Suprapubic skin (tissue), 4 donors: Measurements from ENCODE around the gene EHMT2. TPM values are rescaled to one million over a fixed set of nuclear protein-coding genes. Genes with fewer than 3 reads are reported as not detected.

Source experiments
- DNase-seq, 2 donors: peaks; one replicate each; pipeline ENCODE4 v3.0.0-alpha.2; 2019; ENCODE audit warnings: low spot score in 2 of 2
- H3K27ac ChIP-seq: fragments of 200-600 bp; sonication (generic); one replicate; pipeline ENCODE4 v1.5.1; 2019
- H3K27me3 ChIP-seq: fragments of 200-600 bp; sonication (generic); one replicate; pipeline ENCODE4 v1.5.1; 2019
- H3K36me3 ChIP-seq: fragments of 200-600 bp; sonication (generic); one replicate; pipeline ENCODE4 v1.5.1; 2019
- H3K4me1 ChIP-seq: fragments of 200-600 bp; sonication (generic); one replicate; pipeline ENCODE4 v1.5.1; 2019
- H3K4me3 ChIP-seq: fragments of 200-600 bp; sonication (generic); one replicate; pipeline ENCODE4 v1.5.1; 2019; ENCODE audit warnings: mild to moderate bottlenecking
- H3K9me3 ChIP-seq: fragments of 200-600 bp; sonication (generic); one replicate; pipeline ENCODE4 v1.5.1; 2019
- CTCF ChIP-seq, 2 donors: fragments of 200-600 bp in 1 of 2; fragments of 450-650 bp in 1 of 2; sonication (generic) in 1 of 2; IDR thresholded peaks; one replicate each; pipeline ENCODE4 v1.5.1; 2016 to 2019; ENCODE audit warnings: antibody characterized with exemption in 2 of 2, mild to moderate bottlenecking in 1 of 2, moderate library complexity in 1 of 2
- EP300 ChIP-seq: sonication (generic); formaldehyde crosslinking; IDR thresholded peaks from one replicate; pipeline ENCODE4 v1.6.1; 2017; ENCODE audit warnings: antibody characterized with exemption
- POLR2A ChIP-seq, 2 donors: fragments of 450-650 bp; IDR thresholded peaks; one replicate each; pipeline ENCODE4 v1.6.1; 2017; ENCODE audit warnings: antibody characterized with exemption in 2 of 2, mild to moderate bottlenecking in 2 of 2, moderate library complexity in 2 of 2
- POLR2AphosphoS5 ChIP-seq, 3 donors: sonication (generic); formaldehyde crosslinking; IDR thresholded peaks; one replicate each; pipeline ENCODE4 v1.6.1; 2017; ENCODE audit warnings: antibody characterized with exemption in 3 of 3
- WGBS: methylation state at CpG from one replicate; pipeline ENCODE4 v1.1.5; 2018; 5-methylcytosine and 5-hydroxymethylcytosine counted together
- total RNA-seq, 4 donors: library from RNA; depleted of rRNA; stranded (reverse); fragments of >200 nt; gene quantifications; one replicate each; pipeline ENCODE4 v1.1.0, GENCODE V29; 2016

Gene EHMT2
- total RNA-seq, 4 donors from 2014 or later, result 38.7 to 48.9 (median 42.9) TPM

- Histone ChIP-seq H3K36me3 (peaks cover 18% of the 10 kb centered on the region), H3K27ac (no peak overlapping the region), H3K4me3 (no peak overlapping the region), H3K4me1 (no peaks in the 10 kb centered on the region), H3K27me3 (no peaks in the 10 kb centered on the region), H3K9me3 (no peaks in the 10 kb centered on the region)
- TF ChIP-seq POLR2AphosphoS5 (IDR thresholded peaks at IDR 0.05) (no peak), EP300 (no peak), POLR2A (IDR thresholded peaks at IDR 0.05) (no peak), CTCF (IDR thresholded peaks at IDR 0.05) (no peak)
- 90% methylated on average over 7 of the region's 7 CpGs for WGBS
- no peak for DNase-seq
Observed at GRCh38 chr6:31876357-31876756, 21.1 kb downstream of the EHMT2 start.

- Histone ChIP-seq H3K9me3 (no peaks in the 10 kb centered on the region), H3K27ac (no peak overlapping the region), H3K27me3 (no peaks in the 10 kb centered on the region), H3K36me3 (peaks cover 13% of the 10 kb centered on the region), H3K4me1 (no peaks in the 10 kb centered on the region), H3K4me3 (no peak overlapping the region)
- 58% methylated on average over 5 of the region's 5 CpGs for WGBS
- DNase-seq, result no peak
- no peak for TF ChIP-seq EP300
Observed at GRCh38 chr6:31875877-31876276, 21.6 kb downstream of the EHMT2 start.

GRCh38 chr6:31874836-31875572, 22.5 kb downstream of the EHMT2 start:
- H3K9me3 ChIP-seq, result no peaks in the 10 kb centered on the region
- no peaks in the 10 kb centered on the region for H3K27me3 ChIP-seq
- TF ChIP-seq EP300 (no peak), POLR2AphosphoS5 (IDR thresholded peaks at IDR 0.05) (no peak), POLR2A (IDR thresholded peaks at IDR 0.05) (no peak), CTCF (IDR thresholded peaks at IDR 0.05) (no peak)
- no peaks in the 10 kb centered on the region for H3K4me1 ChIP-seq
- H3K27ac ChIP-seq, result no peak overlapping the region
- 71% methylated on average over 3 of the region's 5 CpGs for WGBS
- peaks cover 4% of the 10 kb centered on the region for H3K36me3 ChIP-seq
- DNase-seq, result no peak
- H3K4me3 ChIP-seq, result no peak overlapping the region

- Histone ChIP-seq H3K27ac (no peak overlapping the region), H3K9me3 (no peaks in the 10 kb centered on the region), H3K36me3 (no peaks in the 10 kb centered on the region), H3K4me1 (no peaks in the 10 kb centered on the region), H3K4me3 (no peak overlapping the region), H3K27me3 (no peaks in the 10 kb centered on the region)
- no peak for TF ChIP-seq POLR2AphosphoS5 (IDR thresholded peaks at IDR 0.05)
- no peak for TF ChIP-seq CTCF (IDR thresholded peaks at IDR 0.05)
- no peak for TF ChIP-seq EP300
- TF ChIP-seq POLR2A (IDR thresholded peaks at IDR 0.05), result no peak
- WGBS, result 51% methylated on average over 4 of the region's 4 CpGs
- DNase-seq, result no peak
Observed at GRCh38 chr6:31874084-31874670, 23.3 kb downstream of the EHMT2 start.

- WGBS, result 66% methylated on average over 9 of the region's 9 CpGs
- H3K27ac ChIP-seq, result no peak overlapping the region
- no peaks in the 10 kb centered on the region for H3K36me3 ChIP-seq
- H3K4me1 ChIP-seq, result no peaks in the 10 kb centered on the region
- no peak for DNase-seq
- no peak for TF ChIP-seq POLR2A (IDR thresholded peaks at IDR 0.05)
- no peak overlapping the region for H3K4me3 ChIP-seq
- H3K9me3 ChIP-seq, result no peaks in the 10 kb centered on the region
- H3K27me3 ChIP-seq, result no peaks in the 10 kb centered on the region
Observed at GRCh38 chr6:31871046-31871659, 26.3 kb downstream of the EHMT2 start.

GRCh38 chr6:31870385-31870921, 27.0 kb downstream of the EHMT2 start:
- TF ChIP-seq POLR2AphosphoS5 (IDR thresholded peaks at IDR 0.05) (no peak), POLR2A (IDR thresholded peaks at IDR 0.05) (no peak), EP300 (no peak), CTCF (IDR thresholded peaks at IDR 0.05) (no peak)
- H3K4me3 ChIP-seq, result no peak overlapping the region
- no peaks in the 10 kb centered on the region for H3K27me3 ChIP-seq
- H3K4me1 ChIP-seq, result no peaks in the 10 kb centered on the region
- no peak overlapping the region for H3K27ac ChIP-seq
- no peak for DNase-seq
- no peaks in the 10 kb centered on the region for H3K9me3 ChIP-seq
- no peaks in the 10 kb centered on the region for H3K36me3 ChIP-seq
- WGBS, result 66% methylated on average over 8 of the region's 16 CpGs
